ENCODE data around the gene TSPYL4. TPM values are rescaled to one million over a fixed set of nuclear protein-coding genes. Genes with fewer than 3 reads are reported as not detected.
A peak's percentile ranks its signal among the peaks of the same experiment; 100 is the strongest.

TSPYL4 gene
- total RNA-seq, 2 donors from 2014 or later, result 10.3 to 13.1 TPM

- Mint-ChIP-seq H3K27me3 (no peaks in the 10 kb centered on the region), H3K4me3 (peak overlapping the region; percentile 95), H3K4me1 (peaks cover 17% of the 10 kb centered on the region), H3K36me3 (ENCODE audit: low read depth) (peaks cover 41% of the 10 kb centered on the region), H3K27ac (peak overlapping the region; percentile 100), H3K9me3 (no peaks in the 10 kb centered on the region)
- no peak for ATAC-seq (replicated peaks)
Measured at GRCh38 chr6:116280933-116281316, 27.1 kb upstream of the TSPYL4 start.

- H3K36me3 Mint-ChIP-seq (ENCODE audit: low read depth), result peaks cover 47% of the 10 kb centered on the region
- peak overlapping the region; percentile 100 for H3K27ac Mint-ChIP-seq
- H3K4me3 Mint-ChIP-seq, result peak overlapping the region; percentile 95
- H3K27me3 Mint-ChIP-seq, result no peaks in the 10 kb centered on the region
- H3K9me3 Mint-ChIP-seq, result no peaks in the 10 kb centered on the region
- peaks cover 20% of the 10 kb centered on the region for H3K4me1 Mint-ChIP-seq
- ATAC-seq (replicated peaks), result no peak
Measured at GRCh38 chr6:116280161-116280932, 26.5 kb upstream of the TSPYL4 start.

GRCh38 chr6:116279232-116280160, 25.6 kb upstream of the TSPYL4 start, which contains the start of gene TSPYL1:
TSPYL1 (minus strand) TSS chr6:116279930; CDS start chr6:116279830, 100 bp downstream.
- Mint-ChIP-seq H3K27me3 (no peaks in the 10 kb centered on the region), H3K9me3 (no peaks in the 10 kb centered on the region), H3K27ac (peak within 1 kb of the TSS; percentile 100), H3K36me3 (ENCODE audit: low read depth) (peaks cover 56% of the 10 kb centered on the region), H3K4me1 (peaks cover 24% of the 10 kb centered on the region), H3K4me3 (peak within 1 kb of the TSS; percentile 95)
- peak; percentile 94 for ATAC-seq (replicated peaks)

- Mint-ChIP-seq H3K4me3 (peak overlapping the region; percentile 95), H3K9me3 (no peaks in the 10 kb centered on the region), H3K4me1 (peaks cover 24% of the 10 kb centered on the region), H3K27ac (peak overlapping the region; percentile 100), H3K27me3 (no peaks in the 10 kb centered on the region), H3K36me3 (ENCODE audit: low read depth) (peaks cover 62% of the 10 kb centered on the region)
- ATAC-seq (replicated peaks), result peak; percentile 8
Measured at GRCh38 chr6:116278854-116279231, 25.0 kb upstream of the TSPYL4 start.

- Mint-ChIP-seq H3K27ac (peak overlapping the region; percentile 100), H3K27me3 (no peaks in the 10 kb centered on the region), H3K9me3 (no peaks in the 10 kb centered on the region), H3K36me3 (ENCODE audit: low read depth) (peaks cover 66% of the 10 kb centered on the region), H3K4me1 (peaks cover 24% of the 10 kb centered on the region), H3K4me3 (peak overlapping the region; percentile 95)
- no peak for ATAC-seq (replicated peaks)
Measured at GRCh38 chr6:116278481-116278829, 24.6 kb upstream of the TSPYL4 start.

GRCh38 chr6:116277124-116277523, 23.2 kb upstream of the TSPYL4 start:
- no peak for ATAC-seq (replicated peaks)
- H3K9me3 Mint-ChIP-seq, result no peaks in the 10 kb centered on the region
- H3K27me3 Mint-ChIP-seq, result no peaks in the 10 kb centered on the region
- peak overlapping the region; percentile 95 for H3K4me3 Mint-ChIP-seq
- peak overlapping the region; percentile 100 for H3K27ac Mint-ChIP-seq
- H3K4me1 Mint-ChIP-seq, result peaks cover 24% of the 10 kb centered on the region
- peaks cover 79% of the 10 kb centered on the region for H3K36me3 Mint-ChIP-seq (ENCODE audit: low read depth)

GRCh38 chr6:116271149-116271708, 17.4 kb upstream of the TSPYL4 start:
- Mint-ChIP-seq H3K9me3 (no peaks in the 10 kb centered on the region), H3K36me3 (ENCODE audit: low read depth) (peaks cover 63% of the 10 kb centered on the region), H3K4me1 (peaks cover 24% of the 10 kb centered on the region), H3K27me3 (no peaks in the 10 kb centered on the region), H3K4me3 (no peak overlapping the region), H3K27ac (peak overlapping the region; percentile 52)
- no peak for ATAC-seq (replicated peaks)

- H3K36me3 Mint-ChIP-seq (ENCODE audit: low read depth), result peaks cover 48% of the 10 kb centered on the region
Measured at GRCh38 chr6:116268589-116269293, 14.9 kb upstream of the TSPYL4 start.

GRCh38 chr6:116267836-116268588, 14.1 kb upstream of the TSPYL4 start:
- Mint-ChIP-seq H3K27ac (peak overlapping the region; percentile 39), H3K27me3 (no peaks in the 10 kb centered on the region), H3K4me1 (peaks cover 21% of the 10 kb centered on the region), H3K9me3 (no peaks in the 10 kb centered on the region), H3K4me3 (peak overlapping the region; percentile 26), H3K36me3 (ENCODE audit: low read depth) (peaks cover 41% of the 10 kb centered on the region)
- ATAC-seq (replicated peaks), result peak; percentile 65

More at GRCh38 chr6:116268589-116269293, 14.9 kb upstream of the TSPYL4 start:
- H3K27ac Mint-ChIP-seq, result peak overlapping the region; percentile 39
- no peaks in the 10 kb centered on the region for H3K27me3 Mint-ChIP-seq
- no peaks in the 10 kb centered on the region for H3K9me3 Mint-ChIP-seq
- peak; percentile 39 for ATAC-seq (replicated peaks)
- peaks cover 21% of the 10 kb centered on the region for H3K4me1 Mint-ChIP-seq
- peak overlapping the region; percentile 26 for H3K4me3 Mint-ChIP-seq

GRCh38 chr6:116266803-116267202, 12.9 kb upstream of the TSPYL4 start:
- H3K36me3 Mint-ChIP-seq (ENCODE audit: low read depth), result peaks cover 32% of the 10 kb centered on the region
- ATAC-seq (replicated peaks), result peak; percentile 63
- H3K9me3 Mint-ChIP-seq, result peaks cover 5% of the 10 kb centered on the region
- H3K4me1 Mint-ChIP-seq, result peaks cover 26% of the 10 kb centered on the region
- H3K27me3 Mint-ChIP-seq, result no peaks in the 10 kb centered on the region
- no peak overlapping the region for H3K4me3 Mint-ChIP-seq
- H3K27ac Mint-ChIP-seq, result no peak overlapping the region

GRCh38 chr6:116265041-116265829, 11.4 kb upstream of the TSPYL4 start:
- no peak overlapping the region for H3K27ac Mint-ChIP-seq
- peaks cover 23% of the 10 kb centered on the region for H3K36me3 Mint-ChIP-seq (ENCODE audit: low read depth)
- peaks cover 34% of the 10 kb centered on the region for H3K4me1 Mint-ChIP-seq
- no peaks in the 10 kb centered on the region for H3K27me3 Mint-ChIP-seq
- peaks cover 5% of the 10 kb centered on the region for H3K9me3 Mint-ChIP-seq
- peak; percentile 81 for ATAC-seq (replicated peaks)
- no peak overlapping the region for H3K4me3 Mint-ChIP-seq

- no peak overlapping the region for H3K4me3 Mint-ChIP-seq
- peaks cover 5% of the 10 kb centered on the region for H3K9me3 Mint-ChIP-seq
- peaks cover 23% of the 10 kb centered on the region for H3K36me3 Mint-ChIP-seq (ENCODE audit: low read depth)
Measured at GRCh38 chr6:116263353-116263752, 9.5 kb upstream of the TSPYL4 start.

GRCh38 chr6:116258520-116258919, 4.6 kb upstream of the TSPYL4 start:
- Mint-ChIP-seq H3K4me1 (peaks cover 24% of the 10 kb centered on the region), H3K9me3 (peaks cover 5% of the 10 kb centered on the region)

More at GRCh38 chr6:116263353-116263752, 9.5 kb upstream of the TSPYL4 start:
- ATAC-seq (replicated peaks), result no peak
- no peaks in the 10 kb centered on the region for H3K27me3 Mint-ChIP-seq
- peaks cover 31% of the 10 kb centered on the region for H3K4me1 Mint-ChIP-seq
- H3K27ac Mint-ChIP-seq, result no peak overlapping the region

More at GRCh38 chr6:116258520-116258919, 4.6 kb upstream of the TSPYL4 start:
- Mint-ChIP-seq H3K4me3 (no peak overlapping the region), H3K36me3 (ENCODE audit: low read depth) (peaks cover 5% of the 10 kb centered on the region), H3K27me3 (no peaks in the 10 kb centered on the region), H3K27ac (no peak overlapping the region)
- no peak for ATAC-seq (replicated peaks)
